Common myeloid progenitor, CD34-positive (primary cell): ENCODE measurements around the gene OGFR.

Source experiments
- CTCF ChIA-PET: fragments of 350-600 bp; sonication (Branson Sonifier 250); formaldehyde crosslinking; loops from one replicate; lab custom pipeline; 2021; ENCODE audit warnings: antibody characterized with exemption; lab: Charles Lee
- POLR2A ChIA-PET: fragments of 350-600 bp; sonication (Branson Sonifier 250); formaldehyde crosslinking; loops from one replicate; lab custom pipeline; 2021; ENCODE audit warnings: antibody characterized with exemption; lab: Charles Lee
- DNase-seq, 3 donors: peaks; one replicate each; pipeline versions ENCODE4 v3.0.0 to v3.0.0-alpha.2; 2013
- H3K27ac ChIP-seq, 2 experiments: 1 replicate in 1 of 2; 2 replicates in 1 of 2; pipeline ENCODE4 v1.7.0; 2013; ENCODE audit warnings: inconsistent platforms in 2 of 2, low read length in 2 of 2, mild to moderate bottlenecking in 2 of 2, low read depth in 1 of 2, moderate library complexity in 1 of 2; ENCODE audit not compliant: severe bottlenecking in 2 of 2, insufficient read depth in 1 of 2, poor library complexity in 1 of 2
- H3K27me3 ChIP-seq, 5 experiments: replicated peaks in 2 of 5; 1 replicate in 3 of 5; 2 replicates in 2 of 5; pipeline versions ENCODE4 v1.6.1 to v1.7.0; 2013; ENCODE audit warnings: low read length in 4 of 5, mild to moderate bottlenecking in 2 of 5, moderate library complexity in 2 of 5, inconsistent platforms in 1 of 5; ENCODE audit not compliant: insufficient read depth in 5 of 5, control insufficient read depth in 4 of 5
- H3K36me3 ChIP-seq, 4 experiments: 1 replicate in 2 of 4; 2 replicates in 2 of 4; pipeline versions ENCODE4 v1.6.1 to v1.7.0; 2013; ENCODE audit warnings: low read length in 3 of 4, control low read depth in 1 of 4, mild to moderate bottlenecking in 1 of 4; ENCODE audit not compliant: control insufficient read depth in 4 of 4, insufficient read depth in 4 of 4
- H3K4me1 ChIP-seq, 4 experiments: 1 replicate in 3 of 4; 2 replicates in 1 of 4; pipeline versions ENCODE4 v1.6.1 to v1.7.1; 2013; ENCODE audit warnings: low read length in 3 of 4, mild to moderate bottlenecking in 3 of 4, control low read depth in 1 of 4, inconsistent platforms in 1 of 4, moderate library complexity in 1 of 4; ENCODE audit not compliant: control insufficient read depth in 4 of 4, insufficient read depth in 4 of 4; ENCODE audit errors: control extremely low read depth in 1 of 4
- H3K4me3 ChIP-seq, 7 experiments: 1 replicate in 4 of 7; 2 replicates in 3 of 7; pipeline versions ENCODE4 v1.5.1 to v1.7.0; 2013; ENCODE audit warnings: mild to moderate bottlenecking in 7 of 7, low read length in 6 of 7, moderate library complexity in 6 of 7, inconsistent platforms in 2 of 7, low read depth in 2 of 7, control low read depth in 1 of 7; ENCODE audit not compliant: insufficient read depth in 4 of 7, control insufficient read depth in 1 of 7; ENCODE audit errors: extremely low read depth in 1 of 7
- H3K9me3 ChIP-seq, 5 experiments: 1 replicate in 4 of 5; 2 replicates in 1 of 5; pipeline versions ENCODE4 v1.6.1 to v1.7.1; 2013; ENCODE audit warnings: low read length in 4 of 5, mild to moderate bottlenecking in 2 of 5, inconsistent platforms in 1 of 5, low read depth in 1 of 5, moderate library complexity in 1 of 5; ENCODE audit not compliant: control insufficient read depth in 4 of 5, insufficient read depth in 2 of 5; ENCODE audit errors: control extremely low read depth in 1 of 5
- WGBS: methylation state at CpG from one replicate; pipeline ENCODE4 v1.1.5; 2013; ENCODE audit not compliant: insufficient coverage; 5-methylcytosine and 5-hydroxymethylcytosine counted together

The OGFR gene

DNA sequence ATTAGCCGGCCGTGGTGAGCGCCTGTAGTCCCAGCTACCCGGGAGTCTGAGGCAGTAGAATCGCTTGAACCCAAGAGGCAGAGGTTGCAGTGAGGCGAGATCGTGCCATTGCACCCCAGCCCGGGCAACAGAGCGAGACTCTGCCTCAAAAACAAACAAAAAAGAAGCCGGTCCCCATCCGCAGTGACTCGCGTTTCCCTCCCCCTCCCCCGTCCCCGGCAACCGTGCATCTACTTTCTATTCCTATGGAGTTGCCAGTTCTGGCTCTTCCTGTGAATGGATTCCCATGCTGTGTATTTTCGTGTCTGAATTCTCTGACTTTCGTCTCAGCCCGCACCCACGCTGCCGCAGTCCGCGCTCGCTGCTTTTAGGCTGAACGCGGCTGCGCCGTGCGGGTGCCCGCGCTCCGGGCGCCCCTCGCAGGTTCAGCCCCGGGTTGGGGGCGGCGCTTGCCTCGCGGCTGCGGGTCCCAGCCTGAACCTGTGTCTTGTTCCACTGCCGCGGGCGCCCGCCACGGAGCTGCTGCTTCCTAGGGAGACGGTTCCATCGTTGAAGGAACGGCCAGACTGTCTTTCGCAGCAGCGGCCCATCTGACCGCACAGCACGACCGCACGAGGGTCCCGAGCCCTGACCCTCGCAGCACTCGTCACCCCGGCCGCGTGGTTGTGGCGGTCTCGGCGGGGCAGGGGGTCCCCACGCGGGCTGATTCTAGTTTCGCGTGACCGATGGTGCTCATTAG is 9.4 kb upstream of the OGFR start:
- POLR2A ChIA-PET = no interaction called here
- H3K36me3 ChIP-seq = peaks cover 3 to 27% (median 19%) of the 10 kb centered on the region in 4 experiments
- no peaks in the 10 kb centered on the region for H3K9me3 ChIP-seq
- H3K4me3 ChIP-seq = peak overlapping the region; percentile 54 to 88 (median 72)
- CTCF ChIA-PET = interaction anchor here (1.7 kb wide), 1 partner anchor 14 kb away, joined by 6 read pairs; no protein-coding TSS in a partner anchor
- H3K27me3 ChIP-seq = no peaks in the 10 kb centered on the region
- WGBS = under 1% methylated on average over 68 of the region's 68 CpGs
- peak overlapping the region in 1 of 2 experiments; percentile 73 for H3K27ac ChIP-seq
- H3K4me1 ChIP-seq = peaks cover 0 to 40% (median 37%) of the 10 kb centered on the region in 4 experiments
- peak; percentile 54 to 68 (median 61) for DNase-seq

DNA sequence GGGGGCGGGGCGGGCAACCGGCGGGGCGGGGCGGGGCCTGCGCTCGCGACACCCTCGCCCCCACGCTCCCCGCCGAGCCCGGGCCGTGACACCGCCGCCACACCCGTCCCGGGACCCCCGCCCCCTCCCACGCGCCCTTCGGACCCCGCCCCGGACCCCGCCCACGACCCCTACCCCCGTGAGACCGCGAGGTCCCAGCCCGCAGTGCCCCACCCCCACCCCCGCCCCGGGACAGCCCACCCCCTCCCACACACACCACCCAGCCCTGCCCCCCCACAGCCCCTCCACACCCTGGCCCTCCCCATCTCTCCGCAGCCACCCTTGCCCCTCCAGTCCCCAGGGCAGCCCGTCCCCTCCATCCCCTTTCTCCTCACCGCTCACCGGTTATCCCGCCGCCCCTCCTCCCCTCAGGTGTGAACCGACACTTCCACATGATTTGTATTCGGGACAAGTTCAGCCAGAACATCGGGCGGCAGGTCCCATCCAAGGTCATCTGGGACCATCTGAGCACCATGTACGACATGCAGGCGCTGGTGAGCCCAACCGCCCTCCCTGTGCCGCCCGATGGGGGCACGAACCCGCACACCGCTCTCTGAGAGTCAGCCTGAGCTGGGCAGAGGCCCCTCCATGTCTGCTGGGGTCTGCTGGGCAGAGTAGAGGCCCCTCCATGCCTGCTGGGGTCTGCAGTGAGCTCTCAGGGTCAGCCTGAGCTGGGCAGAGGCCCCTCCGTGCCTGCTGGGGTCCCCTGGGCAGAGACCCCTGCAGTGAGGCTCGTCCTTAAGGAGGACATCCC is 7.7 kb upstream of the OGFR start:
- CTCF ChIA-PET = interaction anchor here (2.1 to 2.4 kb wide), 2 partner anchors 11 to 14 kb away, joined by 8 to 13 read pairs; no protein-coding TSS in a partner anchor
- 52% methylated on average over 23 of the region's 53 CpGs for WGBS
- no peak for DNase-seq
- H3K36me3 ChIP-seq = peaks cover 3 to 41% (median 29%) of the 10 kb centered on the region in 4 experiments
- H3K27me3 ChIP-seq = no peaks in the 10 kb centered on the region
- H3K27ac ChIP-seq = peak overlapping the region in 1 of 2 experiments; percentile 54
- H3K4me1 ChIP-seq = peaks cover 0 to 34% (median 32%) of the 10 kb centered on the region in 4 experiments
- peak overlapping the region in 6 of 7 experiments; percentile 61 to 88 (median 74) for H3K4me3 ChIP-seq
- H3K9me3 ChIP-seq = no peaks in the 10 kb centered on the region
- POLR2A ChIA-PET = no interaction called here

DNA sequence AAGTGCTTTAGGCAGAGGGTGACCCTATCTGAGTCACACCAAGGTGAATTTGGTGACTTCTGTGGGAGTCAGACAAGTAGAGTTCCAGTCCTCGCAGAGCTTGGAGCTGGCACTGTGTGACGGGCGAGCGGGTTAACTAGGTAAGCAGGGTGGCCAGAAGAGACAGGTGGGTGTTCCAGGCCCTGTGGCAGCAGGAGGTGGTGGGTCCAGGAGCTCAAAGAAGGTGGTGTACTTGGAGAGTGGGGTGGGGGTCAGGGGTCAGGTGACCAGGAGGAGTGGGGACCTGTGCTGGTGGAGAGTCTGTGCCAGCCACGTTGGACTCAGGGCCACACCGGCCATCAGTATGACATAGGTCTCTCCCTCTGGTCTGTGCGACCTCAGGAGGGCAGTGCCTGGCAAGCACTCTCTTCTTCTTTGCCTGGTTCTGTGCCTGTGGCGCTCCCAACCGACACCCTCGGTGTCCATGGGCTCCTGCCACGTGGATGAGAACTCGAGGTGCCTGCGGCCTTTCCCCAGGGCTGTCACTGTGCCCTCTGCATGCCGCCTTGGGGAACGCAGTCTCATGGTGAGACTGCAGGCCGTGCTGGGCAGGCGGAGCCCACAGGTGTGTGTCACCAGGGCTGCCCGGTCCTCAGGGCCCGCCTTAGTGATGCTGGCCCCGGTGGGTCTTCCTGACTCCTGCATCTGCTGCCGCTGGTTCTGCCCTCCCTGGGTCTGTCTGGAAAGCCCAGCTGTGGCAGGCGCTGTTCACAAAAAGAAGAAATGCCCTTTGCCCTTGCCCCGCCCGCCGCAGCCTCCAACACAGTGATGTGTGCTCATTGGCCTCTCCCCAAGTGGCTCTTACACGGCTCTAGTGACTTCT is 6.7 kb upstream of the OGFR start:
- CTCF ChIA-PET = interaction anchor here (1.9 to 2.4 kb wide), 3 partner anchors 10 to 13 kb away, joined by 8 to 13 read pairs (median 10); no protein-coding TSS in a partner anchor
- H3K4me3 ChIP-seq = no peak overlapping the region
- H3K4me1 ChIP-seq = peaks cover 0 to 40% (median 33%) of the 10 kb centered on the region in 4 experiments
- peaks cover 3 to 41% (median 29%) of the 10 kb centered on the region in 4 experiments for H3K36me3 ChIP-seq
- H3K27me3 ChIP-seq = no peaks in the 10 kb centered on the region
- no peaks in the 10 kb centered on the region for H3K9me3 ChIP-seq
- 94% methylated on average over 25 of the region's 26 CpGs for WGBS
- DNase-seq = no peak
- POLR2A ChIA-PET = no interaction called here
- no peak overlapping the region for H3K27ac ChIP-seq

DNA sequence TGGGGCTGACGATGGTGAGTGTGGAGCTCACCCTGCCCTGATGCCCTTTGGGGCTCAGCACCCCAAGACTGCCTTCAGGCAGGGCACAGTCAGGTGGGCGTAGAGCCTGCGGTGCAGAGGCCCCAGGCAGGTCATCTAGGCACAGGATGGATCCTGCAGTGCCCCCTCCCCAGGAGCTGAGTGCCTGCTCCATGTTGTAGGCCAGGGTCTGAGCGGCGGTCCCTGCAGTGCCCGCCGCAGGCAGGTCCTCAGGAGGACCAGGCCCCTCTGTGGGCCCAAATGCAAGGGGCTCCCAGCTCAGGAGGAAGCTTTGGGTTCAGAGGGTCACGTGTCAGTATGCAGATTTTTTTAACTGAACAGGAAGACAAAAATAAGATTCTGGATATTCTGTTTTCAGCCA is 5.6 kb upstream of the OGFR start:
- CTCF ChIA-PET = interaction anchor here (1.9 kb wide), 1 partner anchor 10 kb away, joined by 10 read pairs; no protein-coding TSS in a partner anchor
- WGBS = 96% methylated on average over 8 of the region's 8 CpGs

DNA sequence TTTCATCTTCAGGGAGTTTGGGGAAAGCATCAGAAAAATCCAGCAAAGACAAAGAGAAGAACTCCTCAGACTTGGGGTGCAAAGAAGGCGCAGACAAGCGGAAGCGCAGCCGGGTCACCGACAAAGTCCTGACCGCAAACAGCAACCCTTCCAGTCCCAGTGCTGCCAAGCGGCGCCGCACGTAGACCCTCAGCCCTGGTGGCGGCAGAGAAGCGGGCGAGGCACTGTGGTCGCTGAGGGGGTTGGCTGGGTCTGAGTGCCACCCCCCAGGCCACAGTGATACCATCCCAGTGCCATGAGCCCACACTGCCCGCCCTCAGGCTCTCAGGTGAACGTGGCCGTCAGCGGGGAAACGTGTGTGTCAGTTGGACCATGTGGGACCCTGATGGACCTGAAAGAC is 5.2 kb upstream of the OGFR start:
- H3K4me3 ChIP-seq = no peak overlapping the region
- no peak overlapping the region for H3K27ac ChIP-seq
- peaks cover 3 to 41% (median 29%) of the 10 kb centered on the region in 4 experiments for H3K36me3 ChIP-seq
- WGBS = 95% methylated on average over 16 of the region's 19 CpGs
- ChIA-PET POLR2A (no interaction called here), CTCF (interaction anchor here (1.9 kb wide), 1 partner anchor 9 kb away, joined by 10 read pairs; no protein-coding TSS in a partner anchor)
- peaks cover 0 to 45% (median 31%) of the 10 kb centered on the region in 4 experiments for H3K4me1 ChIP-seq
- no peaks in the 10 kb centered on the region for H3K27me3 ChIP-seq
- no peak for DNase-seq
- no peaks in the 10 kb centered on the region for H3K9me3 ChIP-seq

More for the DNA sequence above, 5.6 kb upstream of the OGFR start:
- no peak overlapping the region for H3K4me3 ChIP-seq
- no peaks in the 10 kb centered on the region for H3K27me3 ChIP-seq
- H3K36me3 ChIP-seq = peaks cover 3 to 41% (median 29%) of the 10 kb centered on the region in 4 experiments
- no peaks in the 10 kb centered on the region for H3K9me3 ChIP-seq
- H3K27ac ChIP-seq = no peak overlapping the region
- peaks cover 0 to 43% (median 29%) of the 10 kb centered on the region in 4 experiments for H3K4me1 ChIP-seq
- POLR2A ChIA-PET = no interaction called here
- DNase-seq = no peak

DNA sequence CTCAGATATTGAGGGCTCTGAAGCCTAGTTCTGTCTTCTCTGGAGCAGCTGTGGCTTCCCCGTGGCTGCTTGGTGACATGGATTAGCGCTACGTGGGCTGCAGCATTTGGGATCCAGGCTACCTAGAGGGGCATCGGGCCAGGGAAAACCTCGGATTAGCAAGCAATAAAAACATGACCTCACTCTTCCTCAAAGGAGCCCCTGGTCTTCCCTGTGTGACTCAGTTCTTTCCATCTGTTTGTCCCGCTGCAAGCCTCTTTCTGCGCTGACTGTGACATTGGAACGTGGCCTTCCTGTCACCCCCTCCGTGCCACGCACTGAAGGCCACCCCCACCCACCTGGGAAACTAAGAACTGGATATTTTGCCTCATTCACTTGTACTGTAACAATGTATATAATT is 4.8 kb upstream of the OGFR start:
- ChIA-PET POLR2A (no interaction called here), CTCF (interaction anchor here (1.9 kb wide), 1 partner anchor 9 kb away, joined by 10 read pairs; no protein-coding TSS in a partner anchor)
- no peak overlapping the region for H3K4me3 ChIP-seq
- WGBS = 95% methylated on average over 6 of the region's 10 CpGs
- H3K4me1 ChIP-seq = peaks cover 0 to 41% (median 27%) of the 10 kb centered on the region in 4 experiments
- no peaks in the 10 kb centered on the region for H3K9me3 ChIP-seq
- no peaks in the 10 kb centered on the region for H3K27me3 ChIP-seq
- no peak overlapping the region for H3K27ac ChIP-seq
- peaks cover 3 to 41% (median 29%) of the 10 kb centered on the region in 4 experiments for H3K36me3 ChIP-seq
- no peak for DNase-seq
